Lower leg skin (tissue), 3 donors: ENCODE data around the gene FBXL13.
"Not testable (repeated sequence)": the region's sequence is repeated elsewhere in the genome, so short reads cannot be mapped to it uniquely, and the experiment has no call there.

Experiments
- POLR2A ChIP-seq, 2 donors: fragments of 450-650 bp; IDR thresholded peaks; one replicate each; pipeline ENCODE4 v1.6.1; 2016 to 2017; ENCODE audit warnings: antibody characterized with exemption in 2 of 2, mild to moderate bottlenecking in 1 of 2, moderate library complexity in 1 of 2
- TF ChIP-seq, protein P1 (sequence below), 3 donors: fragments of 450-650 bp; IDR thresholded peaks; one replicate each; pipeline ENCODE4 v1.5.1; 2016; ENCODE audit warnings: antibody characterized with exemption in 3 of 3, mild to moderate bottlenecking in 3 of 3, moderate library complexity in 2 of 3

DNA sequence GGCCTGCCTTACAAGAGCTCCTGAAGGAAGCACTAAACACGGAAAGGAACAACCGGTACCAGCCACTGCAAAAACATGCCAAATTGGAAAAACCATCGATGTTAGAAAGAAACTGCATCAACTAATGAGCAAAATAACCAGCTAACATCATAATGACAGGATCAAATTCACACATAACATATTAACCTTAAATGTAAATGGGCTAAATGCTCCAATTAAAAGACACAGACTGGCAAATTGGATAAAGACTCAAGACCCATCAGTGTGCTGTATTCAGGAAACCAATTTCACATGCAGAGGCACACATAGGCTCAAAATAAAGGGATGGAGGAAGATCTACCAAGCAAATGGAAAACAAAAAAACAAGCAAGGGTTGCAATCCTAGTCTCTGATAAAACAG lies 56.3 kb downstream of the FBXL13 start:
- TF ChIP-seq POLR2A (IDR thresholded peaks at IDR 0.05), result not testable (repeated sequence)
- TF ChIP-seq, protein P1, sequence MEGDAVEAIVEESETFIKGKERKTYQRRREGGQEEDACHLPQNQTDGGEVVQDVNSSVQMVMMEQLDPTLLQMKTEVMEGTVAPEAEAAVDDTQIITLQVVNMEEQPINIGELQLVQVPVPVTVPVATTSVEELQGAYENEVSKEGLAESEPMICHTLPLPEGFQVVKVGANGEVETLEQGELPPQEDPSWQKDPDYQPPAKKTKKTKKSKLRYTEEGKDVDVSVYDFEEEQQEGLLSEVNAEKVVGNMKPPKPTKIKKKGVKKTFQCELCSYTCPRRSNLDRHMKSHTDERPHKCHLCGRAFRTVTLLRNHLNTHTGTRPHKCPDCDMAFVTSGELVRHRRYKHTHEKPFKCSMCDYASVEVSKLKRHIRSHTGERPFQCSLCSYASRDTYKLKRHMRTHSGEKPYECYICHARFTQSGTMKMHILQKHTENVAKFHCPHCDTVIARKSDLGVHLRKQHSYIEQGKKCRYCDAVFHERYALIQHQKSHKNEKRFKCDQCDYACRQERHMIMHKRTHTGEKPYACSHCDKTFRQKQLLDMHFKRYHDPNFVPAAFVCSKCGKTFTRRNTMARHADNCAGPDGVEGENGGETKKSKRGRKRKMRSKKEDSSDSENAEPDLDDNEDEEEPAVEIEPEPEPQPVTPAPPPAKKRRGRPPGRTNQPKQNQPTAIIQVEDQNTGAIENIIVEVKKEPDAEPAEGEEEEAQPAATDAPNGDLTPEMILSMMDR (IDR thresholded peaks at IDR 0.05), result not testable (repeated sequence)
